Urinary bladder (tissue), 4 donors: ENCODE measurements around the gene ATXN1. TPM values are rescaled to one million over a fixed set of nuclear protein-coding genes. Genes with fewer than 3 reads are reported as not detected.

ENCODE experiments used
- DNase-seq: peaks from one replicate; pipeline ENCODE4 v3.0.0-alpha.2; 2015; ENCODE audit errors: extremely low spot score
- H3K27ac ChIP-seq: one replicate; pipeline ENCODE4 v1.5.1; 2013; ENCODE audit warnings: low read depth, mild to moderate bottlenecking, moderate library complexity
- H3K36me3 ChIP-seq: one replicate; pipeline ENCODE4 v1.6.1; 2013; ENCODE audit warnings: mild to moderate bottlenecking, moderate library complexity; ENCODE audit not compliant: insufficient read depth
- H3K4me1 ChIP-seq: one replicate; pipeline ENCODE4 v1.6.1; 2013; ENCODE audit warnings: mild to moderate bottlenecking, moderate library complexity; ENCODE audit not compliant: insufficient read depth
- H3K4me3 ChIP-seq: one replicate; pipeline ENCODE4 v1.5.1; 2013; ENCODE audit warnings: low read depth, low read length
- WGBS: extraction: QIAGEN DNeasy Blood & Tissue Kit; methylation state at CpG from one replicate; pipeline ENCODE4 v1.1.7; 2013; 5-methylcytosine and 5-hydroxymethylcytosine counted together
- polyA plus RNA-seq: library from polyadenylated mRNA; stranded (reverse); fragments of 200-250 nt; gene quantifications from one replicate; pipeline ENCODE4 v1.2.3, GENCODE V29; 2013
- total RNA-seq: library from RNA; depleted of rRNA; stranded (reverse); fragments of >200 nt; gene quantifications from one replicate; pipeline ENCODE4 v1.2.3, GENCODE V29; 2014
- donor health status: healthy with polysubstance abuse.
- donor health status: healthy.

ATXN1 gene
- total and polyA plus RNA-seq, 2 donors: 15.8 to 137 TPM

DNA sequence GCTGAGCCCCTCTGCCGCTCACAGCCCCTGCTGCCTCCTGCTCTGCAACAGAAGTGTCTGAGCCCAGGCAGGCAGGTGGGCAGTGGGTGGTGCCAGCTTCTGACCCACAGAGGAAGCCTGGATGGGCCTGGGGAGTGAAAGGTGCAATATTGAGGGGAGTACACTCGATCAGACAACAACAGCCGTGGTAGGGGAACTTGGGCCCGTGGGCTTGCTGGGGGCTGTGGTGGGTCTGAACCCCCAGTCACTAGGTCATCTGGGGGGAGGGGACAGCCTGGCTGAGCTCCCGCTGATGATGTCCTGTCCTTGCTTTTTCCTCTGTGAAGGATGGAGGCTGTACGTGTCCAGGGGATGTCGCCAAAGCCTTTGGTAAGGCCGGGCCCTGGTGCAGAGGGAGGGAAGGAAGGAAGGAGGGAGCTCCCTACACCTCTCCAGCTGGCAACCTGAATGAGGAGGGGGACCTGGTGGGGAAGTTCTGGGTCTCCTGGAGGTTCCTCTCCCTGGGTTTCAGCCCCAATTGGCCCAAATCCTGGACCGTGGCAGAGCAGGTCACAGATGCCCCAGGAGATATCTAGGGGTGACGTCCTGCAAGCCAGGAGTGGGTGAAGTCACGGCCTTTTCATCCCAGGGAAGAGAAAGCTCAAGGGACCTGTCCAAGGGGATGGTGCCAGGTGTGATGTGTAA lies 475.7 kb downstream of the ATXN1 start:
- 82% methylated on average over 11 of the region's 11 CpGs for WGBS
- no peak for DNase-seq
- H3K36me3 ChIP-seq: no peaks in the 10 kb centered on the region
- H3K27ac ChIP-seq: no peak overlapping the region
- H3K4me1 ChIP-seq: no peaks in the 10 kb centered on the region
- H3K4me3 ChIP-seq: no peak overlapping the region

DNA sequence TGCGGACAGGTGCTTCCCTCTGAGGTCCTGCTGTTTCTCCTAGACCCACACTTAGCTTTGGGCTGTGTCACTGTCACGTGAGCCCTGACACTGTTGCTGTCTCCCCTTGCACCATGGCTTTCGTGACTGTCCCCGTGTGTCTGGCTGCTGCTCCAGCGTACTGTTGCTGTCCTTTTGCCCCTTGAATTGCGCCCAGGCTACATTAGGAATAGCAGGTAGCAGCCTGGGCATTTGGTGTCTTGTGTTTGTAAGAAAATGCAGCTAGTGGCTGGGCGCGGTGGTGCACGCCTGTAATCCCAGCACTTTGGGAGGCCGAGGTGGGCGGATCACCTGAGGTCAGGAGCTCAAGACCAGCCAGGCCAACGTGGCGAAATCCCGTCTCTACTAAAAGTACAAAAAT lies 476.8 kb downstream of the ATXN1 start:
- H3K4me3 ChIP-seq: no peak overlapping the region
- no peaks in the 10 kb centered on the region for H3K36me3 ChIP-seq
- H3K4me1 ChIP-seq: no peaks in the 10 kb centered on the region
- WGBS: 94% methylated on average over 14 of the region's 14 CpGs
- no peak for DNase-seq
- no peak overlapping the region for H3K27ac ChIP-seq

DNA sequence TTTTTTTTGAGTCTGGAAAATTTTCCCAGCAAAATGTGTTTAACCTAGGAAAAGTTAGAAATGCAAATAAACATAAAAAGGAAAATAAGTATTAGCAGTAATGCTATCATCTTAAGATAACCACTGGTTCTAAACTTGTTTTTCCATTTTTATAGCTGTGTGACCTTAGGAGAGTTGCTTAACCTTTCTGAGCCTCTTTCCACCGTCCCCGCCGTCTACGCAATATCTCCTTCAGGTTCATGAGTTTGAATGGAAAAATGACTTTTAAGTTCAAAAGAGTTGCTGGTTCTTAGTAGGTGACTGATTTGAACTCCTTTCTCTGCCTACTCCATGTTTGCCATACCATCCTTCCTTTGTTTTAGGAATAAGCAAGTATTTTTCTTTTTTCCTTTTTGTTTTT lies 478.9 kb downstream of the ATXN1 start:
- Histone ChIP-seq H3K36me3 (no peaks in the 10 kb centered on the region), H3K4me3 (no peak overlapping the region), H3K4me1 (no peaks in the 10 kb centered on the region), H3K27ac (no peak overlapping the region)
- WGBS: 91% methylated on average over 4 of the region's 4 CpGs
- no peak for DNase-seq

DNA sequence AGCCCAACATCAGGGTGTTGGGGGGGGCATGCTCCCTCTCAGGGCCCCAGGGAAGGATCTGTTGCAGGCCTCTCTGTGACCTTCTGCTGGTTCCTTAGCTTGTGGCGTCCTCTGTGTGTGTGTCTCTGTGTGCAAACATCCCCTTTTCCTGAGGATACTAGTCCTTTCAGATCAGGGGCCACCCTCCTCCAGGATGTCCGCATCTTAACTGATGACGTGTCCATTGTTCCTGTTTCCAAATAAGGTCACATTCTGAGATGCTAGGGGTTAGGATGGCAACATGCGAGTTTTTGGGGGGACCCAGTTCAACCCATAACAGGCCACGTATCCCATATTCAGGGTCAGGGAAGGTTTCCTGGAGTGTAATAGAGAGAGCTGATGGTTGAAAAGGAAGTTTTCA lies 482.0 kb downstream of the ATXN1 start:
- H3K4me3 ChIP-seq: no peak overlapping the region
- DNase-seq: no peak
- H3K4me1 ChIP-seq: no peaks in the 10 kb centered on the region
- H3K27ac ChIP-seq: no peak overlapping the region
- H3K36me3 ChIP-seq: no peaks in the 10 kb centered on the region
- WGBS: 93% methylated on average over 5 of the region's 5 CpGs

DNA sequence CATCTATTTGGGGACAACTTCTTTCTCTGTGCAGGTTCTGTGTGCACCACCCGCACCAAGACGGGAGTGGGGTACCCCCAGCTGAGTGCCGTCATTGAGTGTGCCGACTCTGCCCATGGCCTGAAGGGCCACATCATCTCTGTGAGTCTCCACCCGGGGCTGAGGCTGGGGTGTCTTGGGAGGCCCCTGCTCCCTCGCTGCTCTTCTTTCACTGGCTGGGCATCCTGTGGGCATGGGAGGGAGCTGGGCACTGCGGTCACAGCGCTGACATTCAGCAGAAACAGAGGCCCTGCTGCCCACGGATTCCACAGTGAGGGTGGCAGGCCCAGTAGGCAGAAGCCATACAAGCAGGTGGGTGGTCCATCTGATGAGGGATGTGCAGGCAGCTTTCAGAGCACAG lies 482.5 kb downstream of the ATXN1 start:
- no peak overlapping the region for H3K27ac ChIP-seq
- no peaks in the 10 kb centered on the region for H3K36me3 ChIP-seq
- H3K4me1 ChIP-seq: no peaks in the 10 kb centered on the region
- DNase-seq: no peak
- H3K4me3 ChIP-seq: no peak overlapping the region
- WGBS: 95% methylated on average over 9 of the region's 9 CpGs

DNA sequence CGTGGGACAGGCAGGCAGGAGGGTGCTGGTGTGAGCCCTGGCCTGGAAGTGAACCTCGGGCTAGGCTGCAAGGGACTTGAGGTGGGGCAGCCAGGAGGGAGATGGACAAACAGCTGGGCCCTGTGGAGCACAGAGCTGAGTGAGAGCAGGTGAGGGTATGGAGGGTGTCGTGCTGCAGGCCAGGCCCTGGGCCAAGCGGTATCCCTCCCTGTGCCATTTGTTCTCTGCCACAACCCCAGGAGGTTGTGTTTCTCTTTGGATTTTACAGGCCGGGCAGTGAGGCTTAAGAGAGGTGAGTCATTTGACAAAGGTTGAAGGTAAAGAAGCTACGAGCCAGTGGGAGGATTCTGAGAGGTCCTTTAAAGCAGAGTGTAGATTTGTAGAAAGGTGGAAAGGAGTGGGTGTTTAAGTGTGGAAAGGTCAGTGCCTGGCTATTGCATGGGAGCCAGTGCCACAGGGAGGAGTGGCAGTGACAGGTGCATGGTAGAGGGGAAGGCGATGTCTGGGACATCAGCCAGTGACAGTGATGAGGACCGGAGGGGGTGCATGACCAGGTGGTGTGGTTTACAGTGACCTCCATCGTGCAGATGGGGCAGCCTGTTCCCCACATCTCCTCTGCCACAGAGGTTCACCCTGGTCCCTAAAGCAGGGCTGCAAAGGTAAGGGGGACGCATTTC lies 483.1 kb downstream of the ATXN1 start:
- DNase-seq: no peak
- H3K36me3 ChIP-seq: no peaks in the 10 kb centered on the region
- H3K4me3 ChIP-seq: no peak overlapping the region
- WGBS: 85% methylated on average over 10 of the region's 10 CpGs
- H3K27ac ChIP-seq: no peak overlapping the region
- H3K4me1 ChIP-seq: no peaks in the 10 kb centered on the region

DNA sequence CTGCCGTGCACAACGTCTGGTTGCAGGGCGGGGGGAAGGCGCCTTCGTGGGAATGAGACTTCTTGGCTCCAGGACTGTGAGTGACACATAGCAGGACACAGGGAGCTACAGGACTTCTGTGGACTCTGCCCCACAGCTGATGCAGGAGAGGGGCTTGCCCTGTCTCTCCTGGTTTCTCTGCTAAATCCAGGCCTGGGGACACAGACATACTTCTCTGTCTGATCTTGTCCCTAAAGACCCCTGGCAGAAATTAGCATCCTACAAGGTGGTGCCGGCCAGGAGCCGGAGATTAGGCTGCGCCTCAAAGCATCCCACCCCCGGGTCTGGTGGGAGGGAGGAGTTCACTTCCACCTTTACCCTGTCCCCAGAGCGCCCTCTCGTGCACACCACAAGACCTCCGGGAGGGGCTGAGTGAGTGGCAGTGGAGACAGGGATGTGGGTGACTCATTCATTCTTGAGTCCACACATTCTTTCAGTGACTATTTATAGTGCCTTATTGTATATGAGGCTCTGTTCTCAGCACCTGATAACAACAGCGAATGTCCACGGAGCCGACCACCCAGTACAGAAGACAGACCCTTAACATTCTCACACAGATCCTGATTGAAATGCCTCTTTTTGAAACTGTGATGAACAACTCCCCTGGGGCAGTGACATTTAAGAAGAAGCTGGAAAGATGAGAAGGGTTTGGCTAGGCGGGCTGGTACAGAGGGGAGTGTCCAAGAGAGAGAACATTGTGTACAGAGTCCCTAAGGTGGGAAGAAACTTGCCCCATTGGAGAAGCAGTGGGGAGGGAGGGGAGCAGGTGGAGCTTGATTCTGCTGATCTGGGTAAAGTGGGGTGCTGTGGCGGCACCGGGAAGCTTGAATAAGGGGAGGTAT lies 483.9 kb downstream of the ATXN1 start:
- 39% methylated on average over 18 of the region's 18 CpGs for WGBS

DNA sequence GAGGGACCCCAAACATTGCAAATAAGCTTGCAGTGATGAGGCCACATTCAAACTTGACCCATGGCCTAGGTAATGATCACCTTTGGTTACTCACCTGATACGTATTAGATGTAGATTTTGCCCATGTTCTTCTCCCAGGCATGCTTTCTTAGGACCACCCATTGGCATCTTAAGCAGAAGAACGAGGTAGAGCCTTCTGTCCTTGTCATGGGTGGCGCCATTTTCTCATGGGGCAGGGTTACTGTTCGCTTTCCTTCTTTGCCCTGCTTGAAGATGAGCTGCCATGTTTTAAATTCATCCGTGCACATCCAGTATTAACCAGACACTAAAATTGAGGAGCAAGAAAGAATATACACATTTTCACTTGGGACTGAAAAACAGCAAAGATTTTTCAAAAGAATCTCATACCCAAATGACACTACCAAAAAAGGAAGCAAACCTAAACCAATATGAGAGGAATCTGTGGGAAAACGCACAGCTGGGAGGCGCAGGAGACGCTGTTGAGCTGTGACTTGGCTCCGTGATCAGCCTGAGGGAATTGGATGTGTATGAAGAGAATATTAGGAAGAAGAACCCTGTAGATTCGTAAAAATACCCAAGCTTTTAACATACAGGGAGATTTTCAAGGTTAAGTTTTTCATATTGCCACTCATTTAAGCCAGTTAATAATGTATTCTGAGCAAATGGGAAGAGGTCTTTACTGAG lies 486.2 kb downstream of the ATXN1 start:
- Histone ChIP-seq H3K36me3 (no peaks in the 10 kb centered on the region), H3K4me3 (no peak overlapping the region), H3K27ac (no peak overlapping the region), H3K4me1 (no peaks in the 10 kb centered on the region)
- 89% methylated on average over 10 of the region's 10 CpGs for WGBS
- no peak for DNase-seq

More for the DNA sequence above, 483.9 kb downstream of the ATXN1 start:
- no peak overlapping the region for H3K27ac ChIP-seq
- peak; percentile 49 for DNase-seq
- H3K36me3 ChIP-seq: no peaks in the 10 kb centered on the region
- H3K4me1 ChIP-seq: no peaks in the 10 kb centered on the region
- H3K4me3 ChIP-seq: no peak overlapping the region

DNA sequence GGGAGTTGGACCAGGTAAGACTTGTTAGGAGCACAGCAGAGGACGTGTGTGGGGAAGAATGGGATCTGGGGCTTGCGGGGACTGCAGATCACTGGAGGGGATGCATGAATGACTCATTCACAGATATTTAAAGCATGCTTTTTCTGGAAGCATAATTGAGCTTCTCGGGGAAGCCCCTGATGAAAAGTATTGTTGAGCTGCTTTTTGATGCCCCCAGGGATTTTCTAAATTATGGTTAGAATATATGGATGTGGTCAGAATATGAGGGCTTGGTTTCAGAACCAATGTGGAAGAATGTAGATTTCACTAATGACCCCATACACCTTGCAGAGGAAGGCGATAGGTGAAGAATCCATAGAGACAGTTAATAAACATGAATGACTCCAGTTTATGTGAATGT lies 486.8 kb downstream of the ATXN1 start:
- Histone ChIP-seq H3K36me3 (no peaks in the 10 kb centered on the region), H3K4me1 (no peaks in the 10 kb centered on the region), H3K27ac (no peak overlapping the region), H3K4me3 (no peak overlapping the region)
- DNase-seq: no peak
- 86% methylated on average over 4 of the region's 4 CpGs for WGBS

DNA sequence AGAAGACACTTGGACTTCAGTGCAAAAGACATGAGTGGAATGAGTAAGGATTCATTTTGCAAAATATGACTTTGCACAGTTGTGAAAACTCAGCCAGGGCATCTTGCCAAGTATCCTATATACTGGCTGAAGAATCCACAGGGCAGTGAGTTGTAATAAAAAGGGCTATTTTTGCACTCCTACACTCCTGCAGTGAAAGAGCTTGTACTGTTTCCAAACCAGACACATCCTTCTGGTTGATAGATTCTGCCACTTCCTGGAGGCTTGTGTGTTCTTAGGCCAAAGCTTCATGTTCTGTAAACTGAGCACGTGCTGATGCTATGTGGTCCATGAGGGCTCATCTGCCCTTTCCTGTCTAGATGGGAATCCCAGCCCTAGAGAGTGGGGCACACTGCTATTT lies 488.0 kb downstream of the ATXN1 start:
- no peaks in the 10 kb centered on the region for H3K4me1 ChIP-seq
- peak; percentile 33 for DNase-seq
- no peak overlapping the region for H3K4me3 ChIP-seq
- WGBS: 33% methylated on average over 1 of the region's 1 CpG
- no peaks in the 10 kb centered on the region for H3K36me3 ChIP-seq
- H3K27ac ChIP-seq: no peak overlapping the region

DNA sequence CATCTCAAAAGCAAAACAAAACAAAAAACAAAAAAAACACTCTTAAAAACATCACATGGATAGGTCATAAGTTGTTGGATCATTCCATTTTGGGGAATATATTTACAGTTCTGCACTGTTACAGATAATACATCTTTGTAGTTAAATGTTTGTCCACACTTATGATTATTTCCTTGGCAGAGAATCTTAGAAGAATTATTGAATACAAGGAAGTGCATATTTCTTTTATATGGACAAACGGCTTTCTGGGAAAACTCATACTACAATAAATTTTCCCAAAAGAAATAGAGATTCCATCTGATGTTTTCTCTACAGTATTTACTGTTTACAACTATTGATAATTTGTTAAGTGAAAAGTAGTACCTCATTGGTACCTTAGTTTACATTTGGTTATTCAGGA lies 489.1 kb downstream of the ATXN1 start:
- Histone ChIP-seq H3K4me3 (no peak overlapping the region), H3K4me1 (no peaks in the 10 kb centered on the region), H3K36me3 (no peaks in the 10 kb centered on the region), H3K27ac (no peak overlapping the region)
- no peak for DNase-seq
- 64% methylated on average over 1 of the region's 1 CpG for WGBS

DNA sequence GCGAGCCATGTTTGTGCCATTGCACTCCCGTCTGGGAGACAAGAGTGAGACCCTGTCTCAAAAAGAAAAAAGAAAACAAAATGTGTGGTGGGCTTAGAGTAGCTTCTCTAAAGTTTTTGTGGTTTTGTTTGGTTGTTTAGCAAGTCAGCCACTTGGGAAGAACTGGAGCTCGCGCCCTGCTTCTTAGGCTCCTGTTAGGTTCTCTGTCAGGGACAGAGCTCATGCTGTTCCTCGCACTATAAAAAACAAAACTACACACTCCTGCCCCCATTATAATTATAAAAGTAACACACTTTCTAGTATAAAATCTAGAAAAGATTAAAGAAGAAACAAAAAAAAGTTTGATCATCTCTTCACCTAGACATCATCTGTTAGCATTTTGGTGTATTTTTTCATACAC lies 489.8 kb downstream of the ATXN1 start:
- WGBS: 98% methylated on average over 5 of the region's 5 CpGs
- Histone ChIP-seq H3K27ac (no peak overlapping the region), H3K4me1 (no peaks in the 10 kb centered on the region), H3K4me3 (no peak overlapping the region), H3K36me3 (no peaks in the 10 kb centered on the region)
- DNase-seq: no peak

DNA sequence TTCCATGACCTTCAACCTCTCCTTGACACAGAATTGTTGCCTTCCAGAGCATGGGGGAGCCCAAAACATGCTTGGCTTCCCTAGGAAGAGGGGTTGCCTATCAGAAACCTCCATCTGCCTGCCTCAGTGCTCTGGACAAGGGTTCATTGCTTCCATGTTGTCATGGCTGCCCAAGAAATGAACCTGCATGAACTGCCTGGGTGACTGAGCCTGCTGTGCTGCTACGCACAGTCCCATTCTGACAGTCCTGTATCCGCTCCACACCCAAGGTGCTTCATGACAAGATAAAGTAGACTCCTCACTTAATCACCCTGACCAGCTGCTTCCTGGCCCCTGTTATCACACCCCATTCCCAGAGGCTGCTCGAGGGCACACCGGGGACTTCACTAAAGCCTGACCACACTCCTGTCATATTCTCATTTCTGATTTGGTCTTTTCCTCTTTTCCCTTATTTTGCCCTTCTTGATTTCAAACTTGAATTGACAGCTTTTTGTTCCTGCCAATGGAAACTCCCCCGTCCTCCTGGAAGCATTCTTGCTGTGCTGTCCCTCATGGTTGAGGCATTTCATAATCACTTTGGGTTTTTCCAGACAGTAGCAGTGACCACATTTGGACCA lies 491.0 kb downstream of the ATXN1 start:
- Histone ChIP-seq H3K4me1 (no peaks in the 10 kb centered on the region), H3K27ac (no peak overlapping the region)
- WGBS: 89% methylated on average over 5 of the region's 5 CpGs

More for the DNA sequence above, 491.0 kb downstream of the ATXN1 start:
- no peak for DNase-seq
- Histone ChIP-seq H3K36me3 (no peaks in the 10 kb centered on the region), H3K4me3 (no peak overlapping the region)
